Measurements from ENCODE around the gene PADI6. TPM values are rescaled to one million over a fixed set of nuclear protein-coding genes. Genes with fewer than 3 reads are reported as not detected.

The PADI6 gene
- total and polyA plus RNA-seq, 9 of the 15 experiments (the other 6 are each of a cell fraction or from before 2014, with no cell fraction given), result not detected

DNA sequence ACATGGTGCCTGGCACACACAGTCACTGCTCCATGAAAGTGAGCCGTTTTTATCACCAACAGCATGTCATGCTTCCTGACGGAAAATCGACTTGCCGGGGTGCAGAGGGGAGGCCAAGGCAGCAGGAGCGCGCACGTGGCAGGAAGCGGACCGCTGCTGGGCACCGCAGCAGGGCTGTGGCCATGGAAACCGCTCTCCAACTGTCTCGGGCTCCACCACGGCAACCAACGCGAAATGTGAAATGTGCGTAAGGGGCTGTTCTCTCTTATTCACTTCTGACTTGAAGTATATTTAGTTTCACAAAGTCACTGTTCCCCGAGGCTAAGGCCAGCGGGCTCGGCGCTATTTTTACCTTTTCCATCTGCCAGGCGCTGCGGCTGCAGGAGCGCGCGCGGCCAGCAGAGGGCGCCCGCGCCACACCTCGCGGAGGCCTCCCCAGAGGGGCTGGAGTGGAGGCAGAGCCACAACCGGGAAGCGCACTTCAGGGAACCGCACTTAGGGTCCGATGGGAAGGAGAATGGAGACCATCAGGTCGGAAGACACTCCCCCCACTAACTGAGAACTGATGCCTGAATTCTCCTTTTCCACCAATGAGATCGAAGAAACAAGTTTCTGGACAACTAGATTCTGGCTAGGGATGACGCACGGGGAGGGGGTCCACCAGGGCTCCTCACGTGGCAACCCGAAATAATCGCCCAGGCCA lies 47.8 kb downstream of the PADI6 start (continued):
- TF ChIP-seq, protein P1, sequence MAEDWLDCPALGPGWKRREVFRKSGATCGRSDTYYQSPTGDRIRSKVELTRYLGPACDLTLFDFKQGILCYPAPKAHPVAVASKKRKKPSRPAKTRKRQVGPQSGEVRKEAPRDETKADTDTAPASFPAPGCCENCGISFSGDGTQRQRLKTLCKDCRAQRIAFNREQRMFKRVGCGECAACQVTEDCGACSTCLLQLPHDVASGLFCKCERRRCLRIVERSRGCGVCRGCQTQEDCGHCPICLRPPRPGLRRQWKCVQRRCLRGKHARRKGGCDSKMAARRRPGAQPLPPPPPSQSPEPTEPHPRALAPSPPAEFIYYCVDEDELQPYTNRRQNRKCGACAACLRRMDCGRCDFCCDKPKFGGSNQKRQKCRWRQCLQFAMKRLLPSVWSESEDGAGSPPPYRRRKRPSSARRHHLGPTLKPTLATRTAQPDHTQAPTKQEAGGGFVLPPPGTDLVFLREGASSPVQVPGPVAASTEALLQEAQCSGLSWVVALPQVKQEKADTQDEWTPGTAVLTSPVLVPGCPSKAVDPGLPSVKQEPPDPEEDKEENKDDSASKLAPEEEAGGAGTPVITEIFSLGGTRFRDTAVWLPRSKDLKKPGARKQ (CRISPR knock-in tag; IDR thresholded peaks at IDR 0.05), result peak; percentile 94
- 0 out of 2 replicates have a peak, but pooled peaks have one; percentile 40 for TF ChIP-seq XRCC5 (IDR thresholded peaks at IDR 0.05; ENCODE audit: low read depth, low read length)
- TF ChIP-seq ZNF324 (CRISPR knock-in tag; IDR thresholded peaks at IDR 0.05), result no peak
- TF ChIP-seq, protein P2, sequence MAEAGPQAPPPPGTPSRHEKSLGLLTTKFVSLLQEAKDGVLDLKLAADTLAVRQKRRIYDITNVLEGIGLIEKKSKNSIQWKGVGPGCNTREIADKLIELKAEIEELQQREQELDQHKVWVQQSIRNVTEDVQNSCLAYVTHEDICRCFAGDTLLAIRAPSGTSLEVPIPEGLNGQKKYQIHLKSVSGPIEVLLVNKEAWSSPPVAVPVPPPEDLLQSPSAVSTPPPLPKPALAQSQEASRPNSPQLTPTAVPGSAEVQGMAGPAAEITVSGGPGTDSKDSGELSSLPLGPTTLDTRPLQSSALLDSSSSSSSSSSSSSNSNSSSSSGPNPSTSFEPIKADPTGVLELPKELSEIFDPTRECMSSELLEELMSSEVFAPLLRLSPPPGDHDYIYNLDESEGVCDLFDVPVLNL (CRISPR knock-in tag; IDR thresholded peaks at IDR 0.05; ENCODE audit: low read depth), result 0 out of 2 replicates have a peak, but pooled peaks have one; percentile 23
- TF ChIP-seq KLF13 (tag; IDR thresholded peaks at IDR 0.05; ENCODE audit: borderline replicate concordance, low read depth), result no peak
- TF ChIP-seq, protein P3, sequence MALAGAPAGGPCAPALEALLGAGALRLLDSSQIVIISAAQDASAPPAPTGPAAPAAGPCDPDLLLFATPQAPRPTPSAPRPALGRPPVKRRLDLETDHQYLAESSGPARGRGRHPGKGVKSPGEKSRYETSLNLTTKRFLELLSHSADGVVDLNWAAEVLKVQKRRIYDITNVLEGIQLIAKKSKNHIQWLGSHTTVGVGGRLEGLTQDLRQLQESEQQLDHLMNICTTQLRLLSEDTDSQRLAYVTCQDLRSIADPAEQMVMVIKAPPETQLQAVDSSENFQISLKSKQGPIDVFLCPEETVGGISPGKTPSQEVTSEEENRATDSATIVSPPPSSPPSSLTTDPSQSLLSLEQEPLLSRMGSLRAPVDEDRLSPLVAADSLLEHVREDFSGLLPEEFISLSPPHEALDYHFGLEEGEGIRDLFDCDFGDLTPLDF (CRISPR knock-in tag; IDR thresholded peaks at IDR 0.05), result 0 out of 2 replicates have a peak, but pooled peaks have one; percentile 44
- TF ChIP-seq, protein P4, sequence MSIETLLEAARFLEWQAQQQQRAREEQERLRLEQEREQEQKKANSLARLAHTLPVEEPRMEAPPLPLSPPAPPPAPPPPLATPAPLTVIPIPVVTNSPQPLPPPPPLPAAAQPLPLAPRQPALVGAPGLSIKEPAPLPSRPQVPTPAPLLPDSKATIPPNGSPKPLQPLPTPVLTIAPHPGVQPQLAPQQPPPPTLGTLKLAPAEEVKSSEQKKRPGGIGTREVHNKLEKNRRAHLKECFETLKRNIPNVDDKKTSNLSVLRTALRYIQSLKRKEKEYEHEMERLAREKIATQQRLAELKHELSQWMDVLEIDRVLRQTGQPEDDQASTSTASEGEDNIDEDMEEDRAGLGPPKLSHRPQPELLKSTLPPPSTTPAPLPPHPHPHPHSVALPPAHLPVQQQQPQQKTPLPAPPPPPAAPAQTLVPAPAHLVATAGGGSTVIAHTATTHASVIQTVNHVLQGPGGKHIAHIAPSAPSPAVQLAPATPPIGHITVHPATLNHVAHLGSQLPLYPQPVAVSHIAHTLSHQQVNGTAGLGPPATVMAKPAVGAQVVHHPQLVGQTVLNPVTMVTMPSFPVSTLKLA (conservative IDR thresholded peaks at IDR 0.05), result peak in 1 of 2 experiments; percentile 40; a peak in 1 of 4 replicates
- TF ChIP-seq DLX4 (CRISPR knock-in tag; IDR thresholded peaks at IDR 0.05), result no peak
- no peak for TF ChIP-seq E2F8 (IDR thresholded peaks at IDR 0.05; ENCODE audit: low read depth, partially characterized antibody)
- no peak for TF ChIP-seq HNRNPH1 (optimal IDR thresholded peaks at IDR 0.05; ENCODE audit: low read depth, low read length)
- TF ChIP-seq ZC3H4 (CRISPR knock-in tag; IDR thresholded peaks at IDR 0.05; ENCODE audit: borderline replicate concordance), result 0 out of 2 replicates have a peak, but pooled peaks have one; percentile 38
- TF ChIP-seq RAD21 (CRISPR knock-in tag; conservative IDR thresholded peaks at IDR 0.05 in 1 of 2, IDR thresholded peaks at IDR 0.05 in 1 of 2), result peak; percentile 80 to 86
- TF ChIP-seq SNRNP70 (optimal IDR thresholded peaks at IDR 0.05; ENCODE audit: low read depth, low read length), result no peak
- peak; percentile 86 for TF ChIP-seq RB1 (IDR thresholded peaks at IDR 0.05; ENCODE audit: low read depth)
- TF ChIP-seq YY1 (IDR thresholded peaks at IDR 0.05; ENCODE audit: borderline replicate concordance in 1 of 3, control insufficient read depth in 1 of 3, extremely low read depth in 1 of 3, insufficient read depth in 3 of 3, insufficient read length in 1 of 3, insufficient replicate concordance in 2 of 3, low read depth in 1 of 3, low read length in 2 of 3), result peak in 2 of 3 experiments; percentile 23 to 61
